BE2C (cell line): ENCODE results near the gene ZNF571.
A peak's percentile ranks its signal among the peaks of the same experiment; 100 is the strongest.

Experiments
- DNase-seq: peaks from one replicate; pipeline ENCODE4 v3.0.0-alpha.2; 2020
- H3K27me3 ChIP-seq: fragments of 250-450 bp; sonication (Bioruptor Pico); 2 replicates; pipeline ENCODE4 v1.5.1; 2020; ENCODE audit warnings: mild to moderate bottlenecking
- H3K36me3 ChIP-seq: fragments of 250-450 bp; sonication (Bioruptor Pico); 2 replicates; pipeline ENCODE4 v1.5.1; 2020; ENCODE audit warnings: mild to moderate bottlenecking
- H3K4me1 ChIP-seq: fragments of 250-450 bp; sonication (Bioruptor Pico); 2 replicates; pipeline ENCODE4 v1.5.1; 2020
- H3K4me3 ChIP-seq: 2 replicates; pipeline ENCODE4 v1.5.1; 2011; ENCODE audit warnings: low read depth, low read length
- H3K9me3 ChIP-seq: fragments of 250-450 bp; sonication (Bioruptor Pico); 2 replicates; pipeline ENCODE4 v1.5.1; 2020
- CTCF ChIP-seq: IDR thresholded peaks from 2 replicates; pipeline ENCODE4 v1.5.1; 2012; ENCODE audit warnings: mild to moderate bottlenecking, low read depth, low read length

ZNF571 gene

DNA sequence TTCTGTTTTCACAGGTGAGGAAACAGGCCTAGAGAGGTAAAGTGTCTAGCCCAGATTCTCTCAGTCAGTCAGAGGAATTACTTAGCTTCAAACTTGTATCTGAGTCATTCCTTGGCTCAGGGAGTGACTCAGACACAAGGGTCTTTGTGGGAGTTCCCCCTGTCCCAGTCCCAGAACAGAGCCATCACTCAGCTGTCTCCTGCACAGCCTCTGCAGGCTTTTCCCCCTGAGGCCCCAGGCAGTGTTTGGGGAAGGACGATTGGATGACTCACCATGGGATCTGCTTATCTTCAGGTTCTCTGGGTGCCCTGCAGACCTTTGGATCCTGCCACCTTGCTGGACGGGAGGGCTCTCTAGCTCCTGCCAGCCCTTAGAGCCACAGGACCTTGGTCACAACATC, 74.7 kb downstream of the ZNF571 start:
- H3K27me3 ChIP-seq: no peaks in the 10 kb centered on the region
- H3K9me3 ChIP-seq: no peaks in the 10 kb centered on the region
- no peak for TF ChIP-seq CTCF

More for the DNA sequence above, 74.7 kb downstream of the ZNF571 start:
- no peak overlapping the region for H3K4me3 ChIP-seq
- no peaks in the 10 kb centered on the region for H3K4me1 ChIP-seq
- H3K36me3 ChIP-seq: no peaks in the 10 kb centered on the region
- peak; percentile 52 for DNase-seq
